Activated CD8-positive, alpha-beta T cell treated with anti-CD3 and anti-CD28 coated beads, Interleukin-2, amount 10 ng/mL, durations not matched to agents 7 days and 5 days (primary cell): ENCODE data around the gene KLF7. TPM values are rescaled to one million over a fixed set of nuclear protein-coding genes. Genes with fewer than 3 reads are reported as not detected.

Source experiments
- ATAC-seq: fragments of 150-1000 bp; cut with Tn5 transposase; one replicate; pipeline ENCODE4 v1.10.0; 2021; ENCODE audit warnings: moderate library complexity
- CTCF ChIA-PET: fragments of 350-600 bp; sonication (Branson Sonifier 250); formaldehyde crosslinking; loops from one replicate; lab custom pipeline; 2021; ENCODE audit warnings: antibody characterized with exemption; lab: Charles Lee
- POLR2A ChIA-PET: fragments of 350-600 bp; sonication (Branson Sonifier 250); formaldehyde crosslinking; loops from one replicate; lab custom pipeline; 2021; ENCODE audit warnings: antibody characterized with exemption; lab: Charles Lee
- DNase-seq: peaks from one replicate; pipeline ENCODE4 v3.0.0-alpha.2; 2020
- H3K27ac Mint-ChIP-seq: one replicate; pipeline ENCODE4 v1.8.0; 2021; ENCODE audit warnings: mild to moderate bottlenecking, mixed read lengths
- H3K27me3 Mint-ChIP-seq: one replicate; pipeline ENCODE4 v1.8.0; 2021; ENCODE audit warnings: low read depth, mixed read lengths
- H3K36me3 Mint-ChIP-seq: one replicate; pipeline ENCODE4 v1.8.0; 2021; ENCODE audit warnings: low read depth, mixed read lengths
- H3K4me1 Mint-ChIP-seq: one replicate; pipeline ENCODE4 v1.8.0; 2021; ENCODE audit warnings: low read depth, mixed read lengths
- H3K4me3 Mint-ChIP-seq: one replicate; pipeline ENCODE4 v1.8.0; 2021; ENCODE audit warnings: mild to moderate bottlenecking, mixed read lengths
- H3K9me3 Mint-ChIP-seq: one replicate; pipeline ENCODE4 v1.8.0; 2022; ENCODE audit warnings: mixed read lengths; ENCODE audit not compliant: insufficient read depth
- total RNA-seq, 2 experiments: library from RNA; stranded (reverse); gene quantifications; one replicate each; pipeline ENCODE4 v1.2.3, GENCODE V29; 2021

Gene KLF7
- total RNA-seq, result 10 to 100 TPM; 16.5 to 19.2 TPM

DNA sequence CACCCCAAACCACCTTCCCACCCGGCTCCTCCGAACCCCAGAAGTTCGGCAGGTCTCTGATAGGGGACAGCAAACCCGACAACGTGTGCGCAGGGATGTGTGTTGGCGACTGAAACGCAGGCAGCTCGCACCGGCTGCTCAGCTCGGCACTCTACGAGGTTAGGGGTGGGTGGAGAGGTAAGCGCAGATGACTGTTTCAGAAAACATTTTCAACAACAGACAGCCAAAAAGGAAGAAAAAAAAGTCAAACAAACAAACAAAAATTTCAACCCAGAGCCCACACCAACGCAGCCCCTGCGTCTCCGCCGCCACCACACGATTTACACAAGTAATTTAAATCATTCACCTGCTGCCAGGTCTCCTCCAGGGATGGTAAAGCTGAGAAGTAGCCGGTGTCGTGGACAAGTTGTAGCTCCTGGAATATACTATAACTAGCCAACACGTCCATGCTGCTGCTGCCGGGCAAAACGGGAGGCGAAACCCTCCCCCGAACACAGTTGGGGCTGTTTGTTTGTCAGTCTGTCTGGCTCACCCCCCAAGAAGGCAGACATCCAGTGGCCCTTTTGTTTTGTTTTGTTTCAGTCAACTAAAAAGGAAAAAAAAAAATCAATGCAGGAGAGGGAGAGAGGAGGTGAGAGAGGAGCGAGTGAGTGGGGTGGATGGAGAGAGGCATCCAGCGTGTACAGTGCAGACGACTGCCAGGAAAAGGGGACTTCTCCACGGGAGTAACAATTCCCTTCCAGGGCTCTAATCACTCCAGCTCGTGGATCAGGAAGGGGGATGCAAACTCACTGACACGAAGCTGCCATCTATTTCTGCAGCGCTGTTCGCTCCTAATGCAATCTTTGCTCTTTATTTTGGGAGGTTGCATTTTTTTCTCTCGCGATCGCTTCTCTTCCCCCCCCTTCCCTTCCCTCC, at the start of gene KLF7:
TSS of gene KLF7 (minus strand) at position 828 of the 918 bp plus-strand sequence. CDS start at position 448, 380 bp downstream.
- CTCF ChIA-PET, result interaction anchor here (0.8 to 8.6 kb wide), 12 partner anchors 9 to 365 kb away, joined by 3 to 71 read pairs (median 4); no protein-coding TSS in a partner anchor
- ATAC-seq (peak; percentile 12), DNase-seq (peak; percentile 65)
- POLR2A ChIA-PET, result interaction anchor here (0.6 to 3.8 kb wide), 31 partner anchors 10 to 400 kb away, joined by 3 to 84 read pairs (median 4); partner anchors contain the start of genes CREB1, FASTKD2 and MDH1B
- Mint-ChIP-seq H3K4me3 (peak within 1 kb of the TSS; percentile 95), H3K4me1 (peaks cover 38% of the 10 kb centered on the region), H3K27ac (peak within 1 kb of the TSS; percentile 94), H3K9me3 (no peaks in the 10 kb centered on the region), H3K27me3 (peaks cover 3% of the 10 kb centered on the region), H3K36me3 (peaks cover 6% of the 10 kb centered on the region)

DNA sequence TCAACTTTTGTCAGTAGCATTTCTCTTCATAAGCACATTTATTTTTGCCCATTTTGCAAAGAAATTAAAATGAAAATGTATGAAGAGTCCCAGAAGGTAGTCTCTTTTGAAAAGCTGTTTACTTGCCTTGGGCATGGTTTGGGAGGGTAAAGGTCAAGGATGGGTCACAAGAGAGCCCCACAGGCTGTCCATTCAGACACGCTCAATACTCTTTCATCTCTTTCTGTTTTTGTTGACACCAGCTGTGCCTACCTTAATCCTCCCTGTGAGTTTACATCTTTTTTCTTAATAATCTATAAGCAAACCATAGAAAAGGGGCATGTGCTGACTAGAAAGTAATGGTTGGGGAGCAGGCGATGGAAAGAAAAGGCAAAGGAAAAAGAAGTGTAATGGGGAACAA, 49.6 kb upstream of the KLF7 start:
- Mint-ChIP-seq H3K9me3 (peaks cover 5% of the 10 kb centered on the region), H3K4me3 (no peak overlapping the region), H3K27me3 (peaks cover 9% of the 10 kb centered on the region), H3K36me3 (no peaks in the 10 kb centered on the region), H3K27ac (no peak overlapping the region), H3K4me1 (no peaks in the 10 kb centered on the region)
- DNase-seq, result no peak
- ChIA-PET POLR2A (no interaction called here), CTCF (no interaction called here)
- no peak for ATAC-seq

DNA sequence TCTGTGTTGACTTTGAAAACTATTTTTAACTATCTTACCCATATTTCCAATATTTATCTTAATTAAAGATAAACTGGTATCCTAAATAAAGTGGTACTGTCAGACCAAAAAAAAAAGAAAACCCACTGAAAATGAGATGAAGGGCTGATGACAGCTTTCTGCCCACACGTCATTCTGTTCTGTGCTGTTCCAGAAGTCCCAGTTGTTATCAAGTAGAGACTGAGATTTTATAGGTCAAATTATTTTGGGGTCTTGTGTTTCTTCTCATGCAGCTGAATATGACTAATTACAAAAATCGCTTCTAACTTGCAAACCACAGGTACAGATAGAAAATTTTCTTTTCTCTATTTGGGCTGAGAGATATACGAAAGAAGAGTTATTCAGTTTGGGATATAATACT, 48.7 kb upstream of the KLF7 start:
- H3K4me1 Mint-ChIP-seq, result no peaks in the 10 kb centered on the region
- peaks cover 9% of the 10 kb centered on the region for H3K27me3 Mint-ChIP-seq
- ChIA-PET CTCF (no interaction called here), POLR2A (no interaction called here)
- H3K36me3 Mint-ChIP-seq, result no peaks in the 10 kb centered on the region
- ATAC-seq (no peak), DNase-seq (no peak)
- no peak overlapping the region for H3K27ac Mint-ChIP-seq
- no peak overlapping the region for H3K4me3 Mint-ChIP-seq
- peaks cover 9% of the 10 kb centered on the region for H3K9me3 Mint-ChIP-seq

DNA sequence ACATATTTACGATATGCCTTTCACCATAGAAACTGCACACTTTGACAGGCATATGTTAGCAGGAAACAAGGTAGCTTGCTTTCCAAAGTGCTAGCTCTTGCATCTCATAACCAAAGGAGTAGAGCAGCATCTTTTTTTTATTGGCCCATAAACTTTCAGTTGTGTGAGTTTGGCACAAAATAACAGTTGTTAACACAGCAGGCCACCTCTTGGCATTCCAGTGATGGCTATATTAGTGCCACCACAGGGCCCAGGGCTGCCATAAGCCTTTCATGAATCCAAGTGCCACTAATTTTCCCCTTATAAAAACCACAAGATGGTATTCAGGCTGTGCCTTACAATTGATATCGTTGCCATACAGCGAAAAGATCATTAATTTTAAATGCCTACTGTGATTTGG, 40.3 kb upstream of the KLF7 start:
- ChIA-PET POLR2A (no interaction called here), CTCF (no interaction called here)
- peaks cover 4% of the 10 kb centered on the region for H3K9me3 Mint-ChIP-seq
- no peak for ATAC-seq
- H3K27me3 Mint-ChIP-seq, result no peaks in the 10 kb centered on the region
- no peaks in the 10 kb centered on the region for H3K36me3 Mint-ChIP-seq
- H3K4me3 Mint-ChIP-seq, result no peak overlapping the region
- H3K27ac Mint-ChIP-seq, result no peak overlapping the region
- DNase-seq, result no peak
- H3K4me1 Mint-ChIP-seq, result no peaks in the 10 kb centered on the region

DNA sequence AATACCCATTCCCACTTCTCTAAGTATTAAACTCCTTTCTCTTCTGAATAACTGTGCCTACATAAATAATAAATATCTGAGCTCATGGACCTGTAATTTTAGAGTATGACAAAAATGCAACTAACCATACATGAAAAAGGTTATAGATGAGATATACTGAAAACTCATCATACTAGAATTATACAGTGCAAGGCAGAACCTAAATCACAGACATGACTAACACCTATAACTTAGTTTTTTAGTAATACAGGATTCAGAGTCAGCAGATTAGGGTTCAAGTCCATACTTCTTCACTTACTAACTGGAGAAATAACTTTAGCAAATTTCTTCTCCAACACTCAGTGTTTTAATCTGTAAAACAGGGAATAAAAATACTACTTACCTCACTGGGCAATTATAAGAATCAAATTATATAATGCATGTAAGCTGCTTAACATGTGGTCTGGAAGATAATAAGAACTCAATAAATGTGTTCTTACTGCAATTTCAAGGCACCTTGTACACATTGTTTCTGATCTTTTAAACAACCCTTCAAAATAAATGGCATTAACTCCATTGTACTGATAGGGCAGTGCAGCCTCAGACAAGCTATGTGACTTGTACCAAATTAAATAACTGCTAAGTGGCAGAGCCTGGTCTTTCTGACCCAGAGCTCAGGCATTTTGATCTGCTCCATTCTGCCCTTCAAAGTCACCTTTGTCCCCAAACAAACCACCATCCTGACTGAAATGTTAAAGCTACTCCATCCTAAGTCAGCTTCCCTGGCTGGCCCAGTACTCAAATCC, 39.6 kb upstream of the KLF7 start:
- no peak overlapping the region for H3K4me3 Mint-ChIP-seq
- H3K4me1 Mint-ChIP-seq, result no peaks in the 10 kb centered on the region
- H3K9me3 Mint-ChIP-seq, result peaks cover 4% of the 10 kb centered on the region
- ChIA-PET CTCF (no interaction called here), POLR2A (no interaction called here)
- DNase-seq (no peak), ATAC-seq (no peak)
- no peaks in the 10 kb centered on the region for H3K36me3 Mint-ChIP-seq
- H3K27me3 Mint-ChIP-seq, result no peaks in the 10 kb centered on the region
- no peak overlapping the region for H3K27ac Mint-ChIP-seq

DNA sequence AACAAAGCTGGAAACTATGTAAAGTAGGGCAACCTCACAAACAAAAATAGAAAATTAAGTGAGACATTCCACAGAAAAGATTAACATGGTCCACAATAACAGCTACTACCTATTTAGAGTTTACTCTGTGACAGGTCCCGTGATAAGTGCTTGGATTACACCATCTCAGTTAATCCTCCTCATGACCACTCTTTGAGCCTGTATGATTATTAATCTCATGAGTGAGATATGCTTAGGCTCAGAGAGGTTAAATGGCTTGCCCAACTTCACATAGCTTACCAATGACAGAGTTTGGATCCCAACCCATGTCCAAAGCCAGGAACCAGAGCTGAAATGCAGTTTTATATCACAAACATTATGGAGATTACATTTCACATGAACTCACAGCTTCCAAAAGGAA, 37.3 kb upstream of the KLF7 start:
- no peak for ATAC-seq
- no peak overlapping the region for H3K4me3 Mint-ChIP-seq

DNA sequence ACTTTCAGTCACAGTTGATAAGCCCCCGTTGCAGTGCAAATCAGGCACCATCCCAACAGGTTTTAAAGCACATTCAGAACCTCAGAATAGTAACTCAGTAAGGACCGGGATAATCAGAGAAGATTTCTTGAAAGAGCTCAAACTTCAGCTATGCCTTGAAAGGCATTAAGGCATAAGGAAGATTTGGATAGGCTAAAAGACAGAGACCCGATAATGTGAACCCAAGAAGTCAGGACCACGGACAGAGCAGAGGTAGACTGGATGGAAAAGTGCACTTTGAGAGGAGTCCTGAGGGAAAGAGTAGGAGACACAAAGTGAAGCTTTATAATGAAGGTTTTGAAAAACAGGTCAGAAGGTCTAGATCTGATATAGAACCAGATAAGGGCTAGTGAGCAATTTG, 36.9 kb upstream of the KLF7 start:
- no peak overlapping the region for H3K4me3 Mint-ChIP-seq
- H3K27ac Mint-ChIP-seq, result no peak overlapping the region
- POLR2A ChIA-PET, result no interaction called here
- H3K27me3 Mint-ChIP-seq, result no peaks in the 10 kb centered on the region
- no peak for ATAC-seq
- DNase-seq, result peak; percentile 31
- H3K9me3 Mint-ChIP-seq, result no peaks in the 10 kb centered on the region
- no peaks in the 10 kb centered on the region for H3K4me1 Mint-ChIP-seq
- CTCF ChIA-PET, result interaction anchor here (0.6 to 1.2 kb wide), 2 partner anchors 21 to 1171 kb away, joined by 3 read pairs; no protein-coding TSS in a partner anchor
- H3K36me3 Mint-ChIP-seq, result no peaks in the 10 kb centered on the region

More for the DNA sequence above, 37.3 kb upstream of the KLF7 start:
- H3K27me3 Mint-ChIP-seq, result no peaks in the 10 kb centered on the region
- ChIA-PET POLR2A (no interaction called here), CTCF (interaction anchor here (0.6 to 1.2 kb wide), 2 partner anchors 21 to 1171 kb away, joined by 3 read pairs; no protein-coding TSS in a partner anchor)
- no peak overlapping the region for H3K27ac Mint-ChIP-seq
- DNase-seq, result no peak
- H3K4me1 Mint-ChIP-seq, result no peaks in the 10 kb centered on the region
- no peaks in the 10 kb centered on the region for H3K9me3 Mint-ChIP-seq
- H3K36me3 Mint-ChIP-seq, result no peaks in the 10 kb centered on the region

DNA sequence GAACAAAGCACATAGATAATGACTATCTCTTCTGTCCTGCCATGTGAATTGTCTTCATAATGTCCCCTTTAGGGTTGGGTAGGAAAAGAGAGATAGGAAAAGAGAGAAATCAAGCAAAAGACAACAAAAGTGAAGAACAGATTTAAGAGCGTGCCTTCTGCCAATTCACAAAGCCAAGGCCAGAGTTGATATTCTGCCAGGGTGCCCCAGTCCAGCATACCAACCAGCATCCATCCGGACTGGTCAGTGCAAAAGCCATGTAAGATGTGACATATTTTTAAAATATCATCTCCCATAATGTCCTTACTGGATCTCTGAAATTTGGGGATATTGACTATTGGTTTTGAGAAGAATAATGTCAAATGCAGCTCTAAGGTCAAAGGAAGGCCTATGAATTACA, 35.7 kb upstream of the KLF7 start:
- POLR2A ChIA-PET, result no interaction called here
- no peak overlapping the region for H3K27ac Mint-ChIP-seq

DNA sequence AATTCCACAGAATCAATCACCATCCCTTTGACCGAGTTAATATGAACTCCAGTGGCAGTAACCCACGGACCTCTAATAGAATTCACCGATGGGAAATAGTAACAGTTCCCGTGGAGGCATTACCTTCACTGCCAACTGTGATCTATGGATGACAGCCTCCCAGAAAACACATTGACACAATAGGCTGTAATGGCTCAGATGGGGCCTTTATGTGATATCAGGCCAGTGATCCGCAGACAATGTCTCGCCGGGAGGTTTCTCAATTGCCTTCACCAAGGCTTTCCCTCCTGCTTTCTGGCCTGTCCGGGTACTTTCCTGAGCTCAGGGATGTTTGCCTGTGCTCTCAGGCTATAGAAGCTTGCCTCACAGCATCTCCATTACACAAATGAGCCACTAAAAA, 34.4 kb upstream of the KLF7 start:
- no peak for DNase-seq
- H3K4me1 Mint-ChIP-seq, result no peaks in the 10 kb centered on the region
- H3K36me3 Mint-ChIP-seq, result no peaks in the 10 kb centered on the region
- H3K27me3 Mint-ChIP-seq, result no peaks in the 10 kb centered on the region
- ChIA-PET CTCF (no interaction called here), POLR2A (no interaction called here)
- no peak for ATAC-seq
- H3K27ac Mint-ChIP-seq, result no peak overlapping the region
- no peak overlapping the region for H3K4me3 Mint-ChIP-seq
- no peaks in the 10 kb centered on the region for H3K9me3 Mint-ChIP-seq

More for the DNA sequence above, 35.7 kb upstream of the KLF7 start:
- DNase-seq (no peak), ATAC-seq (no peak)
- H3K4me3 Mint-ChIP-seq, result no peak overlapping the region
- H3K36me3 Mint-ChIP-seq, result no peaks in the 10 kb centered on the region
- H3K27me3 Mint-ChIP-seq, result no peaks in the 10 kb centered on the region
- H3K9me3 Mint-ChIP-seq, result no peaks in the 10 kb centered on the region
- H3K4me1 Mint-ChIP-seq, result no peaks in the 10 kb centered on the region
- CTCF ChIA-PET, result no interaction called here

DNA sequence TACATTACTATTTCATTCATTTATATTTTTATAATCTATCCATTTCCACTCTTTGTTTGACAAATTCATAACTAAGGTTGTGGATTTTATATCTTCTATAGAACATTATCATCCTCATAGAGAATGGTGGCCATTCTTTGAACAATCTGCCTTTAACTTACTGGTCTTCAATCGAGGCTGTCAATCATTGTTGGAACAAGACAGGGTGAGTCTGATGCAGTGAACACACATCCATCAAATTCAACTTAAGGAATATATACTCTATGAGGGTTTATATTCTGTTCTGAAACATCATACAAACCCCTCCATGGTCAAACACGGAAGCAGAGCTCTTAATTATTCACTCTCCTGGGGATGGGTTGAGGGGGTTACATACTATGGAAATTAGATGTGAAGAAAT, 28.3 kb upstream of the KLF7 start:
- no peak for DNase-seq
- POLR2A ChIA-PET, result no interaction called here
- Mint-ChIP-seq H3K4me1 (no peaks in the 10 kb centered on the region), H3K4me3 (no peak overlapping the region), H3K27me3 (peaks cover 4% of the 10 kb centered on the region), H3K36me3 (no peaks in the 10 kb centered on the region), H3K27ac (no peak overlapping the region), H3K9me3 (no peaks in the 10 kb centered on the region)
- CTCF ChIA-PET, result interaction anchor here (0.5 kb wide), 1 partner anchor 184 kb away, joined by 3 read pairs; no protein-coding TSS in a partner anchor
- ATAC-seq, result no peak

DNA sequence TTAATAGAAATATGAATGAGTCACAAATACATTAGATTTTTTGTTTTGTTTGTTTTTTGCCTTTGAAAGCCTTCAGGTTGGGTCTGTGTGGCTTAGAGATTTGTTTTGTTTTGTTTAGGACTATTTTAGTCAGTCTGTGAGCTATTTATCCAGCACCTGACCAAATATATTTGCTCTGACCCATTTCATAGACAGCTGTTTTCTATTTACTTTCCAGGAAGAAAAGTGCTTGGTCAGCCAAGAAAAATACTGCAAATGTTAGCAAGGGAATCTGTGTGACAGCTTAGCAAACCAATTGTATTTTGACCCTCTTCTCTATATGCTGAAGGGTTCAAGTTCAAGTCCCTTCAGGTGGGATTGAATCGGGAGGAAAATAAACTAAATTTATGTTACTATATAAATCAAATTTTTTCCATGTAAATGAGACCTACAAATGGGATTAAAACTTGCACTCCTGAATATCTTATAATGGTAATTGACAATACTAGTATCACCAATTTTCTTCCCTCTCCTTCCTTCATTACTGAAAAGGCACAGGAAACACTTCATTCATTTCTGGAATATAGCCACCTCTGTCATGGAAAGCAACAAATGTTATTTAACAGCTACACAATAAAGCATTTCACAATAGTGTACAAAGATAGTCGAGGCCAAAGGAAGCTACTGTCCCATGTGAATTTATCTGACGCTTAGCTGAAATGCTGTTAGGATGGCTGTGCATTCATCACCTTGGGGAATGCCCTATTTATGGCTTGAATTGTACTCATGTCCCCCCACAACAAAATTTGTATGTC, 23.1 kb upstream of the KLF7 start:
- ChIA-PET POLR2A (no interaction called here), CTCF (no interaction called here)
- Mint-ChIP-seq H3K27ac (no peak overlapping the region), H3K9me3 (no peaks in the 10 kb centered on the region), H3K27me3 (peaks cover 11% of the 10 kb centered on the region), H3K36me3 (no peaks in the 10 kb centered on the region), H3K4me3 (no peak overlapping the region), H3K4me1 (no peaks in the 10 kb centered on the region)
- ATAC-seq (no peak), DNase-seq (no peak)
